GM21515 (cell line): ENCODE data around the gene MYH3.
A peak's percentile ranks its signal among the peaks of the same experiment; 100 is the strongest.

ENCODE experiments used
- ATAC-seq: cut with Tn5 transposase; IDR thresholded peaks from one replicate; pipeline ENCODE4 v1.9.1; 2021; ENCODE audit not compliant: unreplicated experiment

Gene MYH3

DNA sequence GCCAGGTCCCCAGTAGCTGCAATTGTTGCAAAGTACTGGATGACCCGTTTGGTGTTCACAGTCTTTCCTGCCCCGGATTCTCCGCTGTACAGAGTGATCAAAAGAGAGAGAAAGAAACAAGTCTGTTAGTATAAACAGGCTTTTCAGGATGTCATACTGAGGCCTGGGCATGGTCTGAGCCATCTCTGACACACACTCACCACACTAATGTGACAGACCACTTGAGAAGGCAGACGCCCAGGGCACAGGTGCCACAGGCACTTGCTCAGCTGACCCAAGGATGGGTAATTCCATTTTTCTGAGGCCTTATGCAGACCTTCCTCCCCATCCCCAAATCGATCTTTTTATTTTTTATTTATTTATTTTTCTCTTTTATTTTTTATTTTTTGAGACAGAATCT is 7.5 kb downstream of the MYH3 start:
- ATAC-seq, result no peak

DNA sequence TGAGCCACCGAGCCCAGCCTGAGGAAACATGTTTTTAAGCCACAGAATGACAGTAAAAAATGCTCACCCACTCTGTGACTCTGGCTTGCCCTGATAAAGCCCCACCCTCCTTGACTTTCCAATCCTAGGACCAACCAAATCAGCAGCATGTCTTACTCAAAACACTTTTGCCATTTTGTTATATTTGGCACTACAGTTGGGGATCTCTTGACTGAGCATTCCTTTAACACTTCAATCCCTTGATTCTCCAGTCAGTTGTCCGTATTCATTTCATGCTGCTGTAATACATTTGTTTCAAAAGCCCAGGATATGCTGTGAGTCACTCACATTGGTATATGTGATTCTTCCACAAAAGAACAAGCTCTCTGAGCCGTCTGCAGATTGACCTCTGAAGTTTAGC is 8.2 kb downstream of the MYH3 start:
- no peak for ATAC-seq

DNA sequence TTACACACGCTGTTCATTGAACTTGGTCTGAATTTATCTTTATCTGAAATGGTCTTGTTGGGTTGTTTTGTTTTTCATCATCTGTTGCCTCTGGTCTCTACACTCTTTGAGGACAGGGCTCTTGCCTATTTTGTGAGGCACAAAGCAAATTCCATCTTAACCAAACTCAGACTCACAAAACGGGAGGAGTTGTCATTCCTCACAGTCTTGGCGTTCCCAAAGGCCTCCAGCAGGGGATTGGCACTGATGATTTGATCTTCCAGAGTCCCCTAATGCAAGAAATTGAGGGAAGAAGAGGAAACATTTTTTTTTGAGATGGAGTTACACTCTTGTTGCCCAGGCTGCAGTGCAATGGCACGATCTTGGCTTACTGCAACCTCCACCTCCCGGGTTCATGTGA is 8.7 kb downstream of the MYH3 start:
- ATAC-seq, result no peak

DNA sequence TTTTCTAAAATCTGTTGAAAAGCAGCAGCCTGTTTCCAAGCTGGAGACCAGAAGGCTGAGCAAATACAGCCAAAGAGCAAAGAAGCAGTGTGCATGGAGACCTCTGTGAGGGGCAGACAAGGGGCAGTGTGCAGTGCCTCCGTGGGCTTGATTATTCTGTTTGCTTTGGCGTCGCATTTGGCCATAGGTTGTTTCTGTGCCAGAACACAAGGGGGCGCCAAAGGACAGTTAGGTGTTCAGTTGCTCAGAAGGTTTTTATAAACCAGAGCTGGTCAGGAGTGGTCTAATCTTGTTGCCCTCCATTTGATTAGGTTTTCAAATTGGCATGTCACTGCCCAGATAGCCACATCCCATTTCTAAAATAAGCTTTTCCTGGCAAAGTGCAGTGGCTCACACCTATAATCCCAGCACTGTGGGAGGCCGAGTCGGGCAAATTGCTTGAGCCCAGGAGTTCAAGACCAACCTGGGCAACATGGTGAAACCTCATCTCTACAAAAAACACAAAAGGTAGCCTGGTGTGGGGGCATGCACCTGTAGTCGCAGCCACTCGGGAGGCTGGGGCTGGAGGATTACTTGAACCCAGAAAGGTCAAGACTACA is 10.6 kb downstream of the MYH3 start:
- ATAC-seq, result peak; percentile 64

DNA sequence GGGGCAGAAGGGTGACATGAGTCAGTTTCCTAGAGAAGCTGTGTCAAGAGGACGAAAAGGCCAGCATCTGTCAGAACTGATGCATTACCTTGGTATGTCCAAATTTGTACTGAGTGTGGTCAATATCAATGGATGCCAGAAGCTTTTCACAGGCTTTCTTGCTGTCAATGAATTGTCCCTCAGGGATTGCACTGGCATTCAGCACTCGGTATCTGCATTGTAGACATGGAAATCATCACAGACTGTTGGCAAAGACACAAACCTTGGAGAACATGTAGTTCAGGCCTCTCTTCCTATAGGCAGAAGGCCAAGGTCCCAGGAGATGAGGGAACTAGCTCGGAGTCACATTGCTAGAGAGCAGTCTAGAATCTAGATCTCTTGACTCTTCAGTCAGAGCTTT is 16.6 kb downstream of the MYH3 start:
- ATAC-seq, result no peak

DNA sequence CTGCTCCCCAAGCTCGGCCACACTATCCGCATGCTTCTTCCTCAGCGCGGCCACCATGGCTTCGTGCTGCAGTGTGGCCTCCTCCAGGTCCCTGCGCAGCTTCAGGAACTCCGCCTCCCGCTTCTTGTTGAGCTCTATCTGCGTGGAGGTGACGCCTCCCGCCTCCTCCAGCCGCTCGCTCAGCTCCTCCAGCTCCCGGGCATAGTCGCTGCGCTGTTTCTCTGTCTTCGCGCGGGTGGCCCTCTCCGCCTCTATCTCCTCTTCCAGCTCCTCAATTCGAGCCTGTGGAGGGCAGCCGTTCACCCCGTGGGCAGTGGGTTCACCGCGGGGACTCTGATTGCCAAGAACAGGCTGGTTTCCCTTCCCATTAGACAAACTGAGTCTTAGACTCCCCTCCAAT is 19.0 kb downstream of the MYH3 start:
- no peak for ATAC-seq

DNA sequence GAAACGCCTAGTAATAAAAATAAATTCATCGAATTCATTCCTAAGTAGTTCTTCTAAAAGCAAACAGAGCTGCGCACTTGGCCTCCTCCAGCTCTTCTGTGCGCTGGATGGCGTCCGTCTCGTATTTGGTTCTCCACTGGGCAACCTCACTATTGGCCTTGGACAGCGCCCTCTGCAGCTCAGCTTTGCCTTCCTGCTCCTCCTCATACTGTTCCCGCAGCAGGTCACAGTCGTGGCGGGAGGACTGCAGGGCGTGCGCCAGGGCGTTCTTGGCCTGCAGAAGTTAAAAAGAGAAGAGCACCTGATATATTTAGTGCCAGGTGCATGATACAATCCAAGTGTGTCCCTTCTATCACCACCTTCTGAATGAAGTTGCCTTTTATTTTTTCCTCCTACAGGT is 21.8 kb downstream of the MYH3 start:
- ATAC-seq, result no peak

DNA sequence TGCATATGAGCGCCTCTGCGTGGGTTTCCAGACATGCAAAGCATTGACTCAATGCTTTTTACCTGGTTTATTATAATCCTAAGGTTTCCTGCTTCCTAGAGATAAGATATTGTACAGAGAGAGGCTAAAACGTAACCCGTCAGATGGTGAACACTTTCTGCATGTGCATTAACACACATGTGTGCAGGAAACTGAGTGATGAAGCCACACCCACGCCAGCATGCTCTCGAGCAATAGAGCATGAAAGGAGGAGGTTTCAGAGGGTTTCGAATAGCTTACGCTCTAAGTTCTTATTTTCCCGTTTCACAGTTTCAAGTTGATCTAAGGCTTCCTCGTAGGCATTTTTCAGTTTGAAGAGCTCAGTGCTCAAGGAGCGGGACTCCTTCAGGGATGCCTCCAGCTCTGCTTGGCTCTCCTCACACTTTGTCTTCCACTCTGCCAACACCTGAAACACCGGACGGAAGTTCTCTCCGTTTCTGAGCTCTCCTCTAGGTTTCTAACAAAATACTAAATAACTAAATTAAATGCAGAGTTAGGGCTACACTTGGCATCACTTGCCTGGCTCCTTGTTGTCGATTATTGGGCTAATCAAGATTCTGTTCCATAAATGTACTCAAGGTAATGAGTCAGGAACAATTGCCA is 23.2 kb downstream of the MYH3 start:
- peak; percentile 93 for ATAC-seq

DNA sequence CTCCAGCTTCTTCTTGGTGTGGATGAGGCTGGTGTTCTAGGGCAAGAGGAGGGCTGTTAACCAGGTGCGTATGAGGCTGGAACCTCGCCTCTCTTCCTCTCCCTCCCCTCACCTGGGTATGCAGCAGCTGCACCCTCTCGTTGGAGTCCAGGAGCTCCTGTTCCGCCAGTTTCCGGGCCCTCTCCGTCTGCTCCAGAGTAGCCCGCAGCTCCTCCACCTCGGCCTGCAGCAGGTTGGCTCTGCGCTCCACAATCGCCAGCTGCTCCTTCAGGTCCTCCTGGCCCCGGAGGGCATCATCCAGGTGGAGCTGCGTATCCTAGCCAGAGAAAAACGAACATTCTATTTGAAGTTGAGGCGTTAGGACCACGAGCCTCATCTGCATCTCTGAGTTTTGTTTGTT is 25.4 kb downstream of the MYH3 start:
- no peak for ATAC-seq

DNA sequence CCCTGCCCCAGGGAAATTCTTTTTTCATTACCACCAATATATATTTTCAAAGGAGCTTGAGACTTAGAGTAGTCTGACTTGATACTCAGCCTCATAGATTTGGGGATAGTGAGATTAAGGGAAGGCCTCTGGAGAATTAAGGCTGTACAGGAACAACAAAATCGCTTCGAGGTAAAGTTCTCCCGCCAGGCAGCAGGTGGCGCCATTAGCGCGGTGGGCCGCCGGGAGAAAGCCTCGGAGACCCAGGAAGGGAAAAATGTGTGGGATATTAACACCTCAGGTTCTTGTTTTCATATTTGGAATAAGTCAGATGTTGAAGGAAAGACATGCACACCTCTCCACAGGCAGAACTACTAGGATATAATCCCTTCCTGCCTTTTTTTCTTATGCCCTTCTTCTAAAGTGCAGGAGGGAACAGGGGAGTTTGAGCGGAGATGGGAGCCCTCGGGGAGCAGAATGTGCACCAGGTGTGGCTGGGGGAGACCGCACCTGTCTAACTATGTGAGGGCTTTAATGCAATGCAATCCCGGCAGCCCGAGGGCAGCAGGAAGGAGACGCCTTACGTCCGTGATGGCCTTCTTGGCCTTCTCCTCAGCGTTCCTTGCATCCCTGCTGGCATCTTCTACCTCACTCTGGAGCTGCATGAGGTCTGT is 25.9 kb downstream of the MYH3 start:
- ATAC-seq, result no peak

DNA sequence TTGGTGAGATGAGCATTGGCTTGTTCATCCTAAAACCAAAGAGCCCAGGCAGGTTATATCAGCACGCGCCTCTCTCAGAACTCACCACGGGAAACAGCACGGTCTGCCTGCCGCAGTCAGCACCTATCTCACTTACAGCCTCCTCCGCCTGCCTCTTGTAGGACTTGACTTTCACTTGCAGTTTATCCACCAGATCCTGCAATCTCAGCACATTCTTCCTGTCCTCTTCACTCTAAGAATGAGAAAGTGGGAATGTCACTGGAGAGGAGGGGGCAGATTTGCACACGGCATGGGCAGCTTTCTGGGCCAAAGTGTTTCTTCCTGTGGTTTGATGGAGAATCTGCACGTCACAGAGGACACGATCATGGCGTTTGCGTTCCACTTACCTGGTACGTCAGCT is 27.4 kb downstream of the MYH3 start:
- no peak for ATAC-seq

DNA sequence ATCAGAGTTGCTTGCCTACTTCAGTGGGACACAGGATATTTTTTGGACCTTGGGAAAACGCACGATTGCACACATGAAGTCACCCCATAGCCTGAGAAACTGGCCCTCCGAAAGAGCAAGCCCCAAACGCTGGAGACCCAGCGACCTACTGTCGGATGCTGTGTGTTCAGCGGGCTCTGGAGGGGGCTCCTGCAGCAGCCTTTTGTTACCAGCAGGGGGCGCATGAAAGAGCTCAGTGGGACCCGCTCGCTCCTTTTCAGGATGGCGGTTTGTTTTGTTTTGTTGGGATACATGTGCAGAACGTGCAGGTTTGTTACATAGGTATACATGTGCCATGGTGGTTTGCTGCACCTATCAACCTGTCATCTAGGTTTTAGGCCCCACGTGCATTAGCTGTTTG is 28.4 kb downstream of the MYH3 start:
- no peak for ATAC-seq

DNA sequence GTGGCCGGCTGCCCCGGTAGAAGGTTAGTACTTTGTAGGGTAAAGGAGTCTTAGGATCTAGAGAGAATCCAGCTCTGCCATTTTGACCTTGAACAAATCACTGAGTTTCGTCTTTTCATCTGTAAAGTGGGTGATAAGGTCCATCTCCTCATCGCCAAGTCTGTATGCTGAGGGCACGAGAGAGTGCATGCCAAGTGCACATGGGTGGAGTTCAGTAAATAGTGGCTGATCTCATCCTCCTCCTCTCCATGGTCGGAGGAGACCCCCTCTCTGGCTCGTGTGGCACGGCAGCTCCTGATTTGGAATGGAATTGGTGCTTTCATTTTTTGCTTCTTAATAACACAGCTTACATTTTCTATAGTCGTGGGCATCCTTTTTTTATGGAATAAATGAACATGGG is 30.7 kb downstream of the MYH3 start:
- no peak for ATAC-seq

DNA sequence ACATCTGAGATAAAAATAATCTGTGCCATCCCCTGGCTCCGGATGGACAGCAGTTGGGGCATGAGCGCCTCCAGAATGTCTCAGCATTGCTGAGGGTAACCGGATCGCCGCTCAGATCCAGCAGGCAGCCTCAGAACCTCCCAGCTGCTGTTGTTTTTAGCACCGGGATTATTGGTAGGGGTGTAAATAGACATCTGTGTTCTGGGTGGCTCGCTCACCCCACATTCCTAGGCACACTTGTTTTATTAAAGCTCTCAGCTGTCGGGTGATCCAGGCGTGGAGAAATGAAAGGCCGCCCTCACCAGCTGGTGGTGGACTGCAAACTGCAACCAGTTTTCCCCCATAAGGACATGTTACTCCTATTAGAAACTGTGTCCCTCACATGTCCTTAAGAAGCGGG is 32.1 kb downstream of the MYH3 start:
- no peak for ATAC-seq

DNA sequence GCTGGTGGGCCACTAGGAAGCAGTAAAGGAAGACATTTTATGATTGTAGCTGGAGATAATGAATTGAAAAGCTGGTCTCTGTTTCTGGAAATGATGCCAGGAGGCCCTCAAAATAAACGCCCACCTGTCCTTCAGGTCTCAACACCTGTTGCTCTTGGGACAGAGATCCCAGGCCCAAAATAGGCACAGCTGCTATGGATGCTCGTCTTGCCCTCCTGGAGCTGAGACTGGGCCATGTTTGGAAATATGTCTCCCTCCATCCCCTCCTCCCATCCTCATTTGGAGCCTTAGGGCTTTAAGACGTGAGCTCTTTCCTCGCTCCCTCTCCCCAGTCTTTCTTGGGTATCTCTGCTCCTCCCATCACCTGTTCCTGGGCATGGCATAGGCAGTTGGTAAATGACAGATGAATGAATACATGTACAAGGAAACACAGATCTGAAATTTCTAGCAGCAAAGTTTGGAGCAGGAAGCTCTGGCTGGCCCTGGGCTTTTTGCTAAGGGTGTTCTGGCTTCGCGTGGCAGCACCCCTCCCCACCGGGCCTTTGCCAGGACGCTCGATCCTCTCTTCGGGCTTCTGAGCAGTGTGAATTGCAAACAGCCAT is 33.3 kb downstream of the MYH3 start:
- ATAC-seq, result no peak

DNA sequence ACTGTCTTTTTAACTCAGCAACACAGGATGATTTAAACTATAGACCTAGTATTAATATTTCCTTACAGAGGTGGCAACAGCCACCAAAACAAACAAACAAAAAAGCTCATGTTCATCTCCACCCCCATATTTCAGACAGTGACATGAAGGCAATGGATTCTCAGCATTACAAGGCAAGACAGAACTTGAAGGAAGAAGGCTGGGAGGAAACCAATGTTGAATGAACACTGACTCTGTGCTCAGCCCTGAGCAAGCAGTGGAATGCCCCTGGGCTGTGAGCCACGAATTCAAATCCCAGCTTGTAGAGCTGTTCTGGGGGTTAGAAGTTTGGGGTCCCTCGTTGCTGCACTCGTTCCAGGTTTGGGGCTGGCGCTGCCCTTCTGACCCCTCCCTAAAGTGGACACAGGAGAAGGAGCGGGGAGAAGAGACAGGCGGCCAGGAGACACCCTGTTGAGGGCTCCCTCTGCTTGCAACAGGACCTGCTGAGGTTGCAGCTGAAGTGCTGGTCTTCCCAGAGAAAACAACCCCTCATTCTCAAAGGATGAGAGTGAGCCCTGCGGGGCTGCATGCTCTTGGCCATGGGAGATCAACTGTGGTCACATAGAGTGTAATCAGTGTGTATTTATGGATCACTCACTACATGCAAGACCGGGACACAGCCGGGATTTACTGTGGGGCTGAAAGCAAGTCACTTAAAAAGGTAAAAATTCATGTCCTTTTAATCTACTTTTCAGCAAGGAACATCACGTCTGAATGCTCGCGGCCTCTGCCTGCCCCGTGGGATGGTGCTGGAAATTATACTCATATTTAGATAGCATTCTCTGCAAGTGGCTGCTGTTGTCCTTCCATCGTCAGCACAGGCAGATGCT is 34.3 kb downstream of the MYH3 start:
- ATAC-seq, result no peak

DNA sequence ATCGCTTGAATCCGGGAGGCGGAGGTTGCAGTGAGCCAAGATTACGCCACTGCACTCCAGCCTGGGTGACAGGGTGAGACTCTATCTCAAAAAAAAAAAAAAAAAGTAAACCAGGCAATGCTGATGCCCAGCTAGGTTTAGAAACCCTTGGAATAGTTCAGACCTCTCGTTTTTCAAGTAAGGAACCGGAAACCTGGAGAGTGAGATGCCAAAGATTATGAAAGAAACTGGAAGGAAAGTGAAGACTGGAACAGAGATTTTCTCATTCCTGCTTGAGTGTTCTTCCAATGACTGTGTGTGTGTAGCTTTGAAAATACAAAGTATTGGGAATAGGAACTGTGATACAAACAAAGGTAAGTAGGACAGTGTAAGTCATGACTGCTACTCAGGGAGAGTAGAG is 35.7 kb downstream of the MYH3 start:
- ATAC-seq, result no peak

DNA sequence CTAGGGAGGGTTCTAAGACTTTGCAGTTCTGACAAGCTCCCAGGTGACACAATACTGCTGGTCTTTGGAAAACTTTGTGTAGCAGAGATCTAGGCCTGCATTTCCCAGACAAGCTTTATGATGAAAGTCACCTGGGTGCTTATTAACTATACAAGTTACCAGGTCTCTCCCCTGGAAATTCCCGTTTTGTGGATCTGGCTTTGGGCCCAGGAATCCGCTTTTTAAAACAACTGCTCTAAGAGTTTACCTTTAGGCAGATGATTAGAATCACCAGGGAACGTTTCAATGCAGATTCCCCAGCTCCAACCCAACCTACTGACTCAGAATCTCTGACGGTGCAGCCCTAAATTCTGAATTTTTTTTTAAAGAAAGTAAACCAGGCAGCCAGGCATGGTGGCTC is 36.3 kb downstream of the MYH3 start:
- ATAC-seq, result no peak

DNA sequence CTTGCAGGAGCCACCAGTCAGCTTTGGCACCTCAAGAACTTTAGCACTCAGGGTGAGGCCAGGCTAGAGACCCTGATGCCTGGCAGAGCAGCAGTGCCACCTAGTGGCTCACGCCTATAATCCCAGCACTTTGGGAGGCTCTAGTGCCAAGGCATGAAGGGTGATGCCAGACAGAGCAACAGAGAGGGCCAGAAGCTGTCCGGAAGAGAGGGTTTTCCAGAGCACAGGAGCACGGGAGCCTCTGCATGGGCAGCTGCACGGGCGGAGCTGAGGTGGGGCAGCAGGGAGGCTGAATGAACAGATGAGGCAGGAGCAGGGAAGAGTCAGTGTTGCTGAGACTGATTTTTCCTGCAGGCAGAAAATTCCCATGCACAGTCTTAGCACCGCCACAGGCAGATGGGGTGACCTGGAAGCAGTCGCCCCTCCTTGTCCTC is 38.9 kb downstream of the MYH3 start:
- ATAC-seq, result peak; percentile 63

DNA sequence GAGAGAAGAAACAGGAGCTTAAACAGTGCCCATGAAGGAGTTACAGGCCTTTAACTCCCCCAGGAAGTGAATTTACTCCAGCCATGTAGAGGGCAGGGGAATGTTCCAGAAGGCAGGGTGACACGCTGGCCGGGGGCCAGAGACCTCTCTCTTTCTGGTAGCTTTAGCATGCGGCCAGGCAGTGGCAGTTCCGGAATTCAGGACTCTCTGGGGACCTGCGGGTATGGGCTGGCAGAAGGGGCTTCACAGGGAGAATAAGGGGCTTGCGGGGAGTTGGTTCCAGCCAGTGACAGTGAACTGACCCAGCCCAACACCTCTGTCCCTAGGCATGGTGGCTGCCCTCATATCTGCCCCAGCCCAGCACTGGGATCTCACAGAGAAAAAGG is 40.0 kb downstream of the MYH3 start:
- no peak for ATAC-seq

DNA sequence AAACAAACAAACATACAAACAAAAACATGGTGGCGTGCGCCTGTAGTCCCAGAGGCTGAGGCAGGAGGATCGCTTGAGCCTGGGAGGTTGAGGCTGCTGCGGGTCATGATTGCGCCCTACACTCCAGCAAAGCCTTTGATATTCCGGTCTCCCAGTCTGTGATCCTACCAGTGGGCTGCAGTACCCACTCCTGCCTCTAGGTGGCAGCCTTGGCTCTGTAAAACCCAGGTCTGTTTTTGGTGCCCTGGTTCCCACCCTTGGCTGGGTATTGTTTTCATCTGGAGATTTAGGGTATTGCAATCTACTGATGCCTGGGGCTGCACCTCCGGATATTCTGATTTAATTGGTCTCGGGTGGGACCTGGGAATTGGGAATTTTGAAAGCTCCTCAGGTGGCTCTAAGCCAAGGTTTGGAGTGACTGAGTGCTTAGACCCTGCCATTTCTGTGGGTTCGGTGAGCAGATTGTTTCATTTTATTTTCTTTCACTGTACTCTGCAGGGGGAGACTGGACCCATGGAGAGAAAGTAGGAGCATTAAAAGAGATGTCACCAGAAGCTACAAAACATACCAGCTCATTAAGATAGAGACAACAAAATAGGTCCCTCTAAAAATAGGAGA is 40.5 kb downstream of the MYH3 start:
- no peak for ATAC-seq
